Spleen (tissue), 7 donors: ENCODE data around the gene TET2.

Experiments
- CTCF ChIP-seq, 11 experiments: fragments of 200-600 bp in 7 of 11; fragments of 450-650 bp in 4 of 11; sonication (generic) in 4 of 11; IDR thresholded peaks in 8 of 11; conservative IDR thresholded peaks in 3 of 11; 1 replicate in 7 of 11; 2 replicates in 4 of 11; pipeline versions ENCODE4 v1.4.0 to v1.8.0; 2016 to 2021; ENCODE audit warnings: antibody characterized with exemption in 11 of 11, inconsistent platforms in 4 of 11, mild to moderate bottlenecking in 1 of 11
- POLR2A ChIP-seq, 3 donors: fragments of 450-650 bp; IDR thresholded peaks; one replicate each; pipeline ENCODE4 v1.5.1; 2017; ENCODE audit warnings: antibody characterized with exemption in 3 of 3, mild to moderate bottlenecking in 1 of 3
- donor health status: DM: no; HTN: no; CAD: no; lungs with moderate emphysema.
- donor health status: DM: no; HTN: no; CAD: no.
- donor health status: DM: no; HTN: no; CAD: no.

GRCh38 chr4:105140684-105141490 lies 5.8 kb upstream of the TET2 start:
- TF ChIP-seq CTCF (IDR thresholded peaks at IDR 0.05 in 8 of 11, conservative IDR thresholded peaks at IDR 0.05 in 3 of 11): peak in 10 of 11 experiments; percentile 25 to 65 (median 58)
- no peak for TF ChIP-seq POLR2A (IDR thresholded peaks at IDR 0.05)
